ENCODE measurements around the gene BCL2L13. TPM values are rescaled to one million over a fixed set of nuclear protein-coding genes. Genes with fewer than 3 reads are reported as not detected.
A peak's percentile ranks its signal among the peaks of the same experiment; 100 is the strongest.
"Not testable (repeated sequence)": the region's sequence is repeated elsewhere in the genome, so short reads cannot be mapped to it uniquely, and the experiment has no call there.

BCL2L13 gene
- total RNA-seq, 1 experiment from 2014 or later, result 56.9 TPM

DNA sequence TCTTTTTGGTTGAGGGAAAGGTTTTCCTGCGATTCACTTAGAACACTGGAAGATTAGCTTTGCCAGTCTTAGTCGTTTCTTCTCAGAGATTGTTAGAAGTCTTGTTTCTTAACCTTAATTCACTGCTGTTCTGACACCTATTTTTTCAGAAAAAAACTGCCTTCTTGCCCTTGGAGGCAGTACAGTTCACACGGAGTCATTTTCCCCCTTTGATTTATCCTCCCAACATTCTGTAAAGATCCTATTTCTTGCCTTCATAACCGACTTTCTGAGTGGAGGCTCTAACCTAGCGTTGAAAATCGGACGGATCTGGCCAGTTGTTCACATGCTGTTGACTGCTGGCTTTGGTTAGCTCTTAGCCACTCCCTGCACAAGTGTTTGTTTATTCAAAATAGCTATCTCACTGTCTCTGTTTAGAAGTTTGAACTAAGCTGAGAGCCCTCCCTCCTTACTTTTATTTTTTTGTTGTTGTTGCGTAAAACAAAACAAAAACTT, 737 bp downstream of the BCL2L13 start:
- H3K4me3 ChIP-seq (ENCODE audit: low read length), result peak overlapping the region; percentile 94
- H3K9me3 ChIP-seq (ENCODE audit: low read length), result no peaks in the 10 kb centered on the region
- H3K9me2 ChIP-seq (replicated peaks; ENCODE audit: insufficient read depth, low read length), result no peaks in the 10 kb centered on the region
- H4K20me1 ChIP-seq (ENCODE audit: insufficient read depth, low read depth, low read length), result no peaks in the 10 kb centered on the region
- H3K4me1 ChIP-seq (ENCODE audit: low read length), result peaks cover 15% of the 10 kb centered on the region
- no peak overlapping the region for H2AFZ ChIP-seq (ENCODE audit: low read length)
- H3K36me3 ChIP-seq (ENCODE audit: insufficient read depth, low read length), result peaks cover 12% of the 10 kb centered on the region
- DNase-seq, result peak; percentile 78
- H3K27ac ChIP-seq (ENCODE audit: low read length), result peak overlapping the region; percentile 86
- H3K9ac ChIP-seq (ENCODE audit: low read length), result peak overlapping the region; percentile 93
- H3K79me2 ChIP-seq (ENCODE audit: low read length), result peaks cover 53% of the 10 kb centered on the region
- no peaks in the 10 kb centered on the region for H3K27me3 ChIP-seq (ENCODE audit: low read length)
- H3K4me2 ChIP-seq (ENCODE audit: low read depth, low read length, poor library complexity, severe bottlenecking), result peak overlapping the region; percentile 91

DNA sequence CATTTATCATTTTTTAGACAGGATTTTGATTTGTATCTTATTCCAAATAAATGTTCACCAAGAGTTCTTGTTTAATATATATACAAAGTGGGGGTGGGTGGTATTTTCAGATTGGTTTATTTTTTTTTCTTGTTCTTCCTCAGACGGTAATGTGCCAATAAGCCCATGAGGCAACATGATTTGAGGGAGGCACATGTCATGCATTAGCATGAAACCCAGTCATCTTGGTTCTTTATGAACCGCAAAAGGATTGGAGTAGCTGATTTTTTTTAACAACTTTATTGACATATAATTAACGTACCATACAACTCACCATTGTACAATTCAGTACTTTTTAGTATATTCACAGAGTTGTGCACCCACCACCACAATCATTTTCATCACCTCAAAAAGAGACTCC, 2.7 kb downstream of the BCL2L13 start:
- Histone ChIP-seq H3K9me2 (replicated peaks; ENCODE audit: insufficient read depth, low read length) (no peaks in the 10 kb centered on the region), H2AFZ (ENCODE audit: low read length) (no peak overlapping the region), H3K4me1 (ENCODE audit: low read length) (peaks cover 15% of the 10 kb centered on the region), H3K27ac (ENCODE audit: low read length) (no peak overlapping the region), H3K9me3 (ENCODE audit: low read length) (no peaks in the 10 kb centered on the region), H3K79me2 (ENCODE audit: low read length) (peaks cover 67% of the 10 kb centered on the region), H4K20me1 (ENCODE audit: insufficient read depth, low read depth, low read length) (no peaks in the 10 kb centered on the region), H3K4me2 (ENCODE audit: low read depth, low read length, poor library complexity, severe bottlenecking) (no peak overlapping the region), H3K36me3 (ENCODE audit: insufficient read depth, low read length) (peaks cover 12% of the 10 kb centered on the region), H3K27me3 (ENCODE audit: low read length) (no peaks in the 10 kb centered on the region), H3K9ac (ENCODE audit: low read length) (no peak overlapping the region), H3K4me3 (ENCODE audit: low read length) (no peak overlapping the region)
- no peak for DNase-seq

DNA sequence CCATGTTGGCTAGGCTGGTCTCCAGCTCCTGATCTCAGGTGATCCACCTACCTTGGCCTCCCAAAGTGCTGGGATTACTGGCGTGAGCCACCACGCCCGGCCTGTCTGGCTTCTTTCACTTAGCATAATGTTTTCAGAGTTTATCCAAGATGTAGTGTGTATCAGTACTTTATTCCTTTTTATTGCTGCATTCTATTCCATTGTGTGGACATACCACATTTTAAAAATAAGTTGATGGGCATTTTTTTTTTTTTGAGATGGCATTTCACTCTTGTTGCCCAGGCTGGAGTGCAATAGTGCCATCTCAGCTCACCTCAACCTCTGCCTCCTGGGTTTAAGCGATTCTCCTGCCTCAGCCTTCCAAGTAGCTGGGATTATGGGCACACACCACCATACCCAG, 3.8 kb downstream of the BCL2L13 start:
- H3K27me3 ChIP-seq (ENCODE audit: low read length); H3K4me3 ChIP-seq (ENCODE audit: low read length); H3K9ac ChIP-seq (ENCODE audit: low read length); H3K9me2 ChIP-seq (replicated peaks; ENCODE audit: insufficient read depth, low read length); H4K20me1 ChIP-seq (ENCODE audit: insufficient read depth, low read depth, low read length); H3K4me2 ChIP-seq (ENCODE audit: low read depth, low read length, poor library complexity, severe bottlenecking); H3K9me3 ChIP-seq (ENCODE audit: low read length); DNase-seq; H3K27ac ChIP-seq (ENCODE audit: low read length); H2AFZ ChIP-seq (ENCODE audit: low read length): not testable (repeated sequence)
- Histone ChIP-seq H3K79me2 (ENCODE audit: low read length) (peaks cover 72% of the 10 kb centered on the region), H3K36me3 (ENCODE audit: insufficient read depth, low read length) (peaks cover 12% of the 10 kb centered on the region), H3K4me1 (ENCODE audit: low read length) (peaks cover 14% of the 10 kb centered on the region)

DNA sequence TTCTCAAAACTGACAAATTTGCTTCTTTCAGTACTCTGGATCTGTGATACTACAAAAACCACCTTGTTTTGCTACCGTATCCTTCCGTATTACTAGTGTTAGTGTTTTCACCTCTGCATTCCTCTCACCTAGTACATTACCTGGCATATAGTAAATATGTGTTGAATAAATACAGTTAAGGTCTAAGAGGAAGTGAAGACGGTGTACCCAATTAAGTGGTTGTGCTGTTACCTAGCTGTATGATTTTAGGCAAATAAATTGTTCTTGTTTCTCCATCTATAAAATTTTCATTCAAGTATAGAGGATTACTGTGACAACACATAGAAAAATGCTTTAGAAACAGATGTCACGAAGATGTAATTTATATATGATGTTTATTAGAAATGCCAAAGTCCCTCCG, 8.9 kb downstream of the BCL2L13 start:
- Histone ChIP-seq H3K9me3 (ENCODE audit: low read length) (no peaks in the 10 kb centered on the region), H3K79me2 (ENCODE audit: low read length) (peaks cover 66% of the 10 kb centered on the region)

DNA sequence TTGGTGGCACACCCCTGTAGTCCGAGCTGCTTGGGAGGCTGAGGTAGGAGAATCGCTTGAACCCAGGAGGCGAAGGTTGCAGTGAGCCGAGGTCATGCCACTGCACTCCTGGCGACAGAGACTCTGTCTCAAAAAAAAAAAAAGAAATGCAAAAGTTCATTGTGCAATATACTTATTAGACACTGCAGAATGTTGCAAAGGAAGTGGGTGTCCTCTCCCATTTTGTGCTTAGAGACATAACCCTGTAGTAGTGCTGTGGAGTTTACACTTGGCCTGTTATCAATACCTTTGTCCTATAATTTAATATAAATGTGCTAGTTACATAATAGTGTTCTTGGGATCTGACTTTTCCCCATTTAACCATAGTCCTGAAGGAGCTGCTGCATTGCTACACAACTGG, 9.4 kb downstream of the BCL2L13 start:
- Histone ChIP-seq H3K27me3 (ENCODE audit: low read length) (no peaks in the 10 kb centered on the region), H4K20me1 (ENCODE audit: insufficient read depth, low read depth, low read length) (no peaks in the 10 kb centered on the region), H3K4me2 (ENCODE audit: low read depth, low read length, poor library complexity, severe bottlenecking) (no peak overlapping the region), H3K4me3 (ENCODE audit: low read length) (no peak overlapping the region), H3K79me2 (ENCODE audit: low read length) (peaks cover 61% of the 10 kb centered on the region), H3K36me3 (ENCODE audit: insufficient read depth, low read length) (no peaks in the 10 kb centered on the region), H3K9ac (ENCODE audit: low read length) (no peak overlapping the region), H3K27ac (ENCODE audit: low read length) (peak overlapping the region; percentile 51; the same call in 1 of the 2 replicates), H2AFZ (ENCODE audit: low read length) (no peak overlapping the region), H3K4me1 (ENCODE audit: low read length) (no peaks in the 10 kb centered on the region; the same call in 1 of the 2 replicates), H3K9me3 (ENCODE audit: low read length) (no peaks in the 10 kb centered on the region), H3K9me2 (replicated peaks; ENCODE audit: insufficient read depth, low read length) (no peaks in the 10 kb centered on the region)
- DNase-seq, result no peak

More for the DNA sequence above, 8.9 kb downstream of the BCL2L13 start:
- H3K9me2 ChIP-seq (replicated peaks; ENCODE audit: insufficient read depth, low read length), result no peaks in the 10 kb centered on the region
- no peaks in the 10 kb centered on the region for H3K36me3 ChIP-seq (ENCODE audit: insufficient read depth, low read length)
- DNase-seq, result no peak
- H2AFZ ChIP-seq (ENCODE audit: low read length), result no peak overlapping the region
- no peaks in the 10 kb centered on the region; the same call in 1 of the 2 replicates for H3K4me1 ChIP-seq (ENCODE audit: low read length)
- no peak overlapping the region for H3K4me3 ChIP-seq (ENCODE audit: low read length)
- H3K27ac ChIP-seq (ENCODE audit: low read length), result no peak overlapping the region
- H3K27me3 ChIP-seq (ENCODE audit: low read length), result no peaks in the 10 kb centered on the region
- H3K4me2 ChIP-seq (ENCODE audit: low read depth, low read length, poor library complexity, severe bottlenecking), result no peak overlapping the region
- no peak overlapping the region for H3K9ac ChIP-seq (ENCODE audit: low read length)
- no peaks in the 10 kb centered on the region for H4K20me1 ChIP-seq (ENCODE audit: insufficient read depth, low read depth, low read length)

DNA sequence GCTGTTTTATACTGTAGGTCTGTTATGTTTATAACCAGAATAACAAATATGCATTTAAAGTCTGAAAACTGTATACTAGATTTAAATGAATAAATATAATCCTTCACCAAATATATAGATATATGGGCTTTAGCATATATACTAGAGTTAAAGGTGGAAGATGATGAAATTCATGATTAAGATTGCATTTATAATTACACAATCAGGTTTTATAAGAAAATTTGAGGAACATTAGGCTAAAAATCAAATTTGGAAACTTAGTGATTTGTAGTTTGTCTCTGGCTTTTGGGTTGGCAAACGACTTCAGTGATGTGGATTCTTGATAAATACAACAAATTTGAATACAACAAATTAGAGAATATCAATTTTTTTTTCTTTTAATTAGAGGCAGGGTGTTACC, 10.0 kb downstream of the BCL2L13 start:
- no peaks in the 10 kb centered on the region for H3K36me3 ChIP-seq (ENCODE audit: insufficient read depth, low read length)
- peaks cover 63% of the 10 kb centered on the region for H3K79me2 ChIP-seq (ENCODE audit: low read length)
- no peaks in the 10 kb centered on the region for H3K9me2 ChIP-seq (replicated peaks; ENCODE audit: insufficient read depth, low read length)
- H3K4me3 ChIP-seq (ENCODE audit: low read length), result no peak overlapping the region
- H3K9ac ChIP-seq (ENCODE audit: low read length), result no peak overlapping the region
- H4K20me1 ChIP-seq (ENCODE audit: insufficient read depth, low read depth, low read length), result no peaks in the 10 kb centered on the region
- no peaks in the 10 kb centered on the region for H3K27me3 ChIP-seq (ENCODE audit: low read length)
- H3K27ac ChIP-seq (ENCODE audit: low read length), result peak overlapping the region; percentile 51; the same call in 1 of the 2 replicates
- no peak overlapping the region for H2AFZ ChIP-seq (ENCODE audit: low read length)
- DNase-seq, result no peak
- H3K4me1 ChIP-seq (ENCODE audit: low read length), result no peaks in the 10 kb centered on the region; the same call in 1 of the 2 replicates
- H3K9me3 ChIP-seq (ENCODE audit: low read length), result no peaks in the 10 kb centered on the region
- no peak overlapping the region for H3K4me2 ChIP-seq (ENCODE audit: low read depth, low read length, poor library complexity, severe bottlenecking)

DNA sequence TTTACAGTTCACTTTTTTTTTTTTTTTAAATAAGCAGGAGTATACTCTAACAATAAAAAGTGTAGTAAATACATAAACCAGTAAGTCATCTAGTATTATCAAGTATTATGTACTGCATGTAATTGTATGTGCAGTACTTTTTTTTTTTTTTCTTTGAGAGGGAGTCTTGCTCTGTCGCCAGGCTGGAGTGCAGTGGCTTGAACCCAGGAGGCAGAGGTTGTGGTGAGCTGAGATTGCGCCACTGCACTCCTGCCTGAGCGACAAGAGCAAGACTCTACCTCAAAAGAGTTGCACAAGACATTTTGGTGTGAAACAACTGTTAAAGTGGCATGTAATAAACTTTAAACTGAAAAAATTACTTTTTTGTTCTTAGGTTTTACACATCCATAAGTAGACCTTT, 16.7 kb downstream of the BCL2L13 start:
- no peaks in the 10 kb centered on the region for H3K27me3 ChIP-seq (ENCODE audit: low read length)
- H3K4me3 ChIP-seq (ENCODE audit: low read length), result no peak overlapping the region
- DNase-seq, result no peak
- peaks cover 30% of the 10 kb centered on the region for H3K79me2 ChIP-seq (ENCODE audit: low read length)
- H3K4me1 ChIP-seq (ENCODE audit: low read length), result no peaks in the 10 kb centered on the region
- peaks cover 11% of the 10 kb centered on the region for H3K36me3 ChIP-seq (ENCODE audit: insufficient read depth, low read length)
- H2AFZ ChIP-seq (ENCODE audit: low read length), result no peak overlapping the region
- no peak overlapping the region for H3K9ac ChIP-seq (ENCODE audit: low read length)
- H4K20me1 ChIP-seq (ENCODE audit: insufficient read depth, low read depth, low read length), result no peaks in the 10 kb centered on the region
- no peak overlapping the region for H3K27ac ChIP-seq (ENCODE audit: low read length)
- H3K9me3 ChIP-seq (ENCODE audit: low read length), result no peaks in the 10 kb centered on the region
- no peak overlapping the region for H3K4me2 ChIP-seq (ENCODE audit: low read depth, low read length, poor library complexity, severe bottlenecking)
- no peaks in the 10 kb centered on the region for H3K9me2 ChIP-seq (replicated peaks; ENCODE audit: insufficient read depth, low read length)

DNA sequence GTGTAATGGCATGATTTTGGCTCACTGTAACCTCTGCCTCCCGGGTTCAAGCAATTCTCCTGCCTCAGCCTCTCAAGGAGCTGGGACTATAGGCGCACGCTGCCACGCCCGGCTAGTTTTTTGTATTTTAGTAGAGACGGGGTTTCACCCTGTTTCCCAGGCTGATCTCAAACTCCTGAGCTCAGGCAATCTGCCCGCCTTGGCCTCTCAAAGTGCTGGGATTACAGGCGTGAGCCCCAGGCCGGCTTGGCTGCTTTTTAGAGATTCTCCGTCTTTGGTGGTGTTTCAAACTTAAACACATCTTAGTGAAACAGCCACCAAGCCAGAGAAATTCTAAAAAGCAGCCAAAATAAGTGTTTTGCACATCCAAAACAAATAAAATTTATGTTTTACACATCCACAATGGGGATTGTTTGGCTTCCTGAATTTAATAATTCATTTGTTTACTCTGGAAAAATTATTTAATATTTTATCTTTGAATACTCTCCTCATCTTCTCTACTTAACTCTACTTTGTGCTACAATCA, 18.4 kb downstream of the BCL2L13 start:
- H3K36me3 ChIP-seq (ENCODE audit: insufficient read depth, low read length), result peaks cover 16% of the 10 kb centered on the region
- no peak for DNase-seq
- H3K4me2 ChIP-seq (ENCODE audit: low read depth, low read length, poor library complexity, severe bottlenecking), result no peak overlapping the region
- no peaks in the 10 kb centered on the region for H3K27me3 ChIP-seq (ENCODE audit: low read length)
- no peak overlapping the region for H2AFZ ChIP-seq (ENCODE audit: low read length)
- H4K20me1 ChIP-seq (ENCODE audit: insufficient read depth, low read depth, low read length), result no peaks in the 10 kb centered on the region
- no peak overlapping the region for H3K4me3 ChIP-seq (ENCODE audit: low read length)
- no peaks in the 10 kb centered on the region for H3K4me1 ChIP-seq (ENCODE audit: low read length)
- H3K9ac ChIP-seq (ENCODE audit: low read length), result no peak overlapping the region
- H3K27ac ChIP-seq (ENCODE audit: low read length), result no peak overlapping the region
- peaks cover 26% of the 10 kb centered on the region for H3K79me2 ChIP-seq (ENCODE audit: low read length)
- H3K9me3 ChIP-seq (ENCODE audit: low read length), result no peaks in the 10 kb centered on the region
- H3K9me2 ChIP-seq (replicated peaks; ENCODE audit: insufficient read depth, low read length), result no peaks in the 10 kb centered on the region

All from Karpas-422 (cell line).